Fibroblast of upper back skin (primary cell): Measurements from ENCODE around the gene LIPF.
"Not testable (repeated sequence)": the region's sequence is repeated elsewhere in the genome, so short reads cannot be mapped to it uniquely, and the experiment has no call there.

ENCODE experiments used
- DNase-seq: peaks from one replicate; pipeline ENCODE4 v3.0.0-alpha.2; 2013

The LIPF gene

GRCh38 chr10:88680958-88681357 lies 16.7 kb downstream of the LIPF start:
- DNase-seq: no peak

GRCh38 chr10:88682491-88682890 lies 18.2 kb downstream of the LIPF start:
- no peak for DNase-seq

GRCh38 chr10:88687853-88688467 lies 23.7 kb downstream of the LIPF start:
- DNase-seq: peak; percentile 33

GRCh38 chr10:88689366-88689765 lies 25.1 kb downstream of the LIPF start:
- no peak for DNase-seq

- no peak for DNase-seq
Measured at GRCh38 chr10:88693392-88694020, 29.3 kb downstream of the LIPF start.

- DNase-seq: no peak
Measured at GRCh38 chr10:88702848-88703597, 38.8 kb downstream of the LIPF start.

- no peak for DNase-seq
Measured at GRCh38 chr10:88705958-88706357, 41.7 kb downstream of the LIPF start, which contains the start of gene LIPK. Gene LIPK (plus strand): TSS chr10:88706249. CDS start chr10:88724544, 18,295 bp downstream.

GRCh38 chr10:88707429-88708155 lies 43.4 kb downstream of the LIPF start:
- DNase-seq: peak; percentile 78

- DNase-seq: not testable (repeated sequence)
Measured at GRCh38 chr10:88709361-88709760, 45.1 kb downstream of the LIPF start.

GRCh38 chr10:88715517-88715916 lies 51.3 kb downstream of the LIPF start:
- no peak for DNase-seq

GRCh38 chr10:88721392-88721791 lies 57.1 kb downstream of the LIPF start:
- DNase-seq: no peak

GRCh38 chr10:88725798-88726197 lies 61.6 kb downstream of the LIPF start:
- DNase-seq: no peak

GRCh38 chr10:88728107-88728763 lies 64.0 kb downstream of the LIPF start:
- DNase-seq: no peak
